Esophagus muscularis mucosa (tissue), 3 donors: Measurements from ENCODE around the gene MAPKAP1.

Experiments
- POLR2A ChIP-seq: fragments of 450-650 bp; IDR thresholded peaks from one replicate; pipeline ENCODE4 v1.6.1; 2017; ENCODE audit warnings: antibody characterized with exemption, moderate library complexity, mild to moderate bottlenecking, low read depth
- POLR2AphosphoS5 ChIP-seq, 2 donors: sonication (generic); formaldehyde crosslinking; IDR thresholded peaks; one replicate each; pipeline ENCODE4 v1.6.1; 2017; ENCODE audit warnings: antibody characterized with exemption in 2 of 2
- TF ChIP-seq, protein P1 (sequence below), 3 experiments: fragments of 200-600 bp in 2 of 3; fragments of 450-650 bp in 1 of 3; sonication (generic) in 2 of 3; IDR thresholded peaks; one replicate each; pipeline ENCODE4 v1.5.1; 2017 to 2019; ENCODE audit warnings: antibody characterized with exemption in 3 of 3, mild to moderate bottlenecking in 2 of 3, moderate library complexity in 1 of 3

GRCh38 chr9:125756518-125756917 is 49.5 kb upstream of the MAPKAP1 start:
- TF ChIP-seq, protein P1, sequence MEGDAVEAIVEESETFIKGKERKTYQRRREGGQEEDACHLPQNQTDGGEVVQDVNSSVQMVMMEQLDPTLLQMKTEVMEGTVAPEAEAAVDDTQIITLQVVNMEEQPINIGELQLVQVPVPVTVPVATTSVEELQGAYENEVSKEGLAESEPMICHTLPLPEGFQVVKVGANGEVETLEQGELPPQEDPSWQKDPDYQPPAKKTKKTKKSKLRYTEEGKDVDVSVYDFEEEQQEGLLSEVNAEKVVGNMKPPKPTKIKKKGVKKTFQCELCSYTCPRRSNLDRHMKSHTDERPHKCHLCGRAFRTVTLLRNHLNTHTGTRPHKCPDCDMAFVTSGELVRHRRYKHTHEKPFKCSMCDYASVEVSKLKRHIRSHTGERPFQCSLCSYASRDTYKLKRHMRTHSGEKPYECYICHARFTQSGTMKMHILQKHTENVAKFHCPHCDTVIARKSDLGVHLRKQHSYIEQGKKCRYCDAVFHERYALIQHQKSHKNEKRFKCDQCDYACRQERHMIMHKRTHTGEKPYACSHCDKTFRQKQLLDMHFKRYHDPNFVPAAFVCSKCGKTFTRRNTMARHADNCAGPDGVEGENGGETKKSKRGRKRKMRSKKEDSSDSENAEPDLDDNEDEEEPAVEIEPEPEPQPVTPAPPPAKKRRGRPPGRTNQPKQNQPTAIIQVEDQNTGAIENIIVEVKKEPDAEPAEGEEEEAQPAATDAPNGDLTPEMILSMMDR (IDR thresholded peaks at IDR 0.05): no peak
- TF ChIP-seq POLR2A (no peak), POLR2AphosphoS5 (IDR thresholded peaks at IDR 0.05) (no peak)
